K562 (cell line): ENCODE results near the gene EPGN. TPM values are rescaled to one million over a fixed set of nuclear protein-coding genes. Genes with fewer than 3 reads are reported as not detected.
A peak's percentile ranks its signal among the peaks of the same experiment; 100 is the strongest.

Experiments used
- ATAC-seq: fragments of 200-7000 bp; cut with Tn5 transposase; 3 replicates; pipeline ENCODE4 v1.9.1; 2020; ENCODE audit warnings: moderate library complexity
- BruUV-seq: library from RNA; stranded (reverse); fragments of 400-500 nt; replicated peaks from 2 replicates; lab custom pipeline; 2021; lab: Mats Ljungman, UMichigan
- CTCF ChIA-PET: fragments of 300-600 bp; formaldehyde crosslinking; extraction: SDS; loops from one replicate; lab custom pipeline; 2021; ENCODE audit warnings: low intra/inter-chr PET ratio; lab: Yijun Ruan, JAX
- POLR2A ChIA-PET: fragments of 300-600, 350-650 bp; sonication (Branson Sonifier 250); formaldehyde crosslinking; extraction: SDS; loops from one replicate; lab custom pipeline; 2021; ENCODE audit warnings: antibody characterized with exemption, inconsistent platforms; lab: Yijun Ruan, JAX
- DNase-seq, 4 experiments: peaks; one replicate each; pipeline versions ENCODE4 v3.0.0 to v3.0.0-alpha.2; 2011 to 2018; ENCODE audit warnings: low spot score in 3 of 4, mixed read lengths in 3 of 4; ENCODE audit errors: extremely low read depth in 1 of 4
- FAIRE-seq: peaks from 2 replicates; lab custom pipeline; 2011; peaks lifted over from hg19 to GRCh38; lab: Jason Lieb, UNC
- H2AFZ ChIP-seq: 2 replicates; pipeline ENCODE4 v1.6.0; 2011; ENCODE audit warnings: low read depth, low read length, control low read depth, inconsistent platforms
- H3K27ac ChIP-seq: fragments of 200-600 bp; 3 replicates; pipeline ENCODE4 v1.8.0; 2011; ENCODE audit warnings: low read depth, mild to moderate bottlenecking, control low read depth, inconsistent platforms, low read length, moderate library complexity, mixed read lengths; ENCODE audit errors: extremely low read depth
- H3K27me3 ChIP-seq, 2 experiments: fragments of 300-600 bp in 1 of 2; 2 replicates in 1 of 2; 3 replicates in 1 of 2; pipeline versions ENCODE4 v1.6.0 to v1.8.0; 2011; ENCODE audit warnings: inconsistent platforms in 2 of 2, low read length in 2 of 2, mild to moderate bottlenecking in 1 of 2, mixed read lengths in 1 of 2, moderate library complexity in 1 of 2; ENCODE audit not compliant: control insufficient read depth in 2 of 2, insufficient read depth in 2 of 2
- H3K36me3 ChIP-seq: fragments of 300-600 bp; 3 replicates; pipeline ENCODE4 v1.8.0; 2011; ENCODE audit warnings: mild to moderate bottlenecking, low read length, inconsistent platforms; ENCODE audit not compliant: control insufficient read depth, insufficient read depth
- H3K4me1 ChIP-seq, 2 experiments: fragments of 200-600 bp in 1 of 2; replicated peaks in 1 of 2; 2 replicates in 1 of 2; 3 replicates in 1 of 2; pipeline versions ENCODE4 v1.5.1 to v1.8.0; 2011; ENCODE audit warnings: inconsistent platforms in 2 of 2, low read length in 2 of 2, mild to moderate bottlenecking in 1 of 2, mixed read lengths in 1 of 2, moderate library complexity in 1 of 2; ENCODE audit not compliant: control insufficient read depth in 2 of 2, insufficient read depth in 2 of 2
- H3K4me2 ChIP-seq: 2 replicates; pipeline ENCODE4 v1.6.1; 2011; ENCODE audit warnings: low read length, control low read depth, inconsistent platforms, mixed read lengths; ENCODE audit not compliant: insufficient read depth
- H3K4me3 ChIP-seq: fragments of 200-600 bp; sonication (generic), shearing (Covaris generic); 2 replicates; pipeline ENCODE4 v1.5.1; 2016; ENCODE audit warnings: control low read depth, inconsistent platforms
- H3K79me2 ChIP-seq: fragments of 200-600 bp; 3 replicates; pipeline ENCODE4 v1.8.0; 2011; ENCODE audit warnings: low read length, inconsistent platforms; ENCODE audit not compliant: control insufficient read depth, insufficient read depth
- H3K9ac ChIP-seq, 2 experiments: 2 replicates each; pipeline versions ENCODE4 v1.6.0 to v1.6.1; 2011; ENCODE audit warnings: low read depth in 2 of 2, low read length in 2 of 2, control low read depth in 1 of 2, inconsistent platforms in 1 of 2, mild to moderate bottlenecking in 1 of 2, mixed read lengths in 1 of 2; ENCODE audit not compliant: insufficient read depth in 1 of 2
- H3K9me1 ChIP-seq: one replicate; pipeline ENCODE4 v1.6.0; 2011; ENCODE audit warnings: inconsistent platforms, mild to moderate bottlenecking, low read length, moderate library complexity; ENCODE audit not compliant: control insufficient read depth, insufficient read depth
- H3K9me3 ChIP-seq: replicated peaks from 2 replicates; pipeline ENCODE4 v1.5.1; 2011; ENCODE audit warnings: low read depth, low read length, inconsistent platforms; ENCODE audit not compliant: control insufficient read depth, insufficient read depth
- H4K20me1 ChIP-seq: replicated peaks from 2 replicates; pipeline ENCODE4 v1.6.1; 2011; ENCODE audit warnings: low read length, inconsistent platforms, mixed read lengths; ENCODE audit not compliant: control insufficient read depth, insufficient read depth
- CBX1 ChIP-seq: sonication (generic); IDR thresholded peaks from 2 replicates; pipeline ENCODE4 v1.6.1; 2016; ENCODE audit warnings: antibody characterized with exemption, low read depth, mild to moderate bottlenecking
- CTCF ChIP-seq, 3 experiments: IDR thresholded peaks in 2 of 3; conservative IDR thresholded peaks in 1 of 3; 2 replicates each; pipeline ENCODE4 v1.5.1; 2011 to 2012; ENCODE audit warnings: low read length in 3 of 3, mild to moderate bottlenecking in 3 of 3, control low read depth in 2 of 3, improper control_type of control experiment in 1 of 3, inconsistent platforms in 1 of 3, low read depth in 1 of 3, mixed read lengths in 1 of 3, moderate library complexity in 1 of 3; ENCODE audit not compliant: insufficient read depth in 2 of 3
- KLF16 ChIP-seq: IDR thresholded peaks from 2 replicates; pipeline ENCODE4 v1.6.1; 2016; ENCODE audit warnings: antibody characterized with exemption
- RAD21 ChIP-seq, 2 experiments: fragments of 250-450 bp in 1 of 2; fragments of 450-650 bp in 1 of 2; sonication (Bioruptor Pico) in 1 of 2; formaldehyde crosslinking in 1 of 2; IDR thresholded peaks in 1 of 2; conservative IDR thresholded peaks in 1 of 2; 2 replicates each; pipeline versions ENCODE4 v1.4.0 to v1.8.0; 2020 to 2022; ENCODE audit warnings: mild to moderate bottlenecking in 2 of 2, moderate library complexity in 1 of 2
- REST ChIP-seq, 2 experiments: fragments of 450-650 bp; formaldehyde crosslinking in 1 of 2; IDR thresholded peaks; 2 replicates each; pipeline versions ENCODE4 v1.4.0 to v1.6.1; 2014 to 2020; ENCODE audit warnings: mild to moderate bottlenecking in 2 of 2, borderline replicate concordance in 1 of 2, low read depth in 1 of 2
- SMC3 ChIP-seq: conservative IDR thresholded peaks from 2 replicates; pipeline ENCODE4 v1.6.1; 2011; ENCODE audit warnings: low read depth, low read length, improper control_type of control experiment; ENCODE audit not compliant: insufficient read depth
- ZSCAN29 ChIP-seq: fragments of 450-650 bp; IDR thresholded peaks from 2 replicates; pipeline ENCODE4 v1.6.1; 2017
- WGBS: fragments of 100-300 bp; shearing (Covaris generic); methylation state at CpG from one replicate; pipeline ENCODE4 v1.1.6; 2016; ENCODE audit warnings: low coverage, mixed read lengths; ENCODE audit not compliant: insufficient coverage; ENCODE audit errors: missing lambda C conversion rate; 5-methylcytosine and 5-hydroxymethylcytosine counted together
- in situ Hi-C: fragments of 300-500 bp; cut with MboI; formaldehyde crosslinking; loops from 4 replicates; pipeline ENCODE4 v1.15.0; 2018; ENCODE audit warnings: inconsistent platforms, mixed read lengths
- intact Hi-C: fragments of 100-400 bp; cut with micrococcal nuclease; formaldehyde crosslinking; loops from 2 replicates; pipeline ENCODE4 v1.14.2; 2022
- polyA plus RNA-seq, 8 experiments: library from polyadenylated mRNA; depleted of rRNA in 4 of 8; stranded (reverse) in 5 of 8; unstranded in 3 of 8; fragments of >200 nt; fragmentation: Nextera tagmentation in 2 of 8; fragmentation: Illumina TruSeq in 1 of 8; extraction: Ambion mirVana in 2 of 8; extraction: Trizol in 1 of 8; gene quantifications; 2 replicates each; pipeline versions ENCODE4 v1.2.1 to v1.2.3, GENCODE V29; 2011 to 2014; ENCODE audit warnings: inconsistent platforms in 1 of 8, missing spikeins in 1 of 8
- total RNA-seq, 7 experiments: library from RNA; depleted of rRNA in 6 of 7; stranded (reverse); fragments of >200 nt in 6 of 7; fragmentation: Illumina TruSeq in 2 of 7; extraction: Trizol in 2 of 7; gene quantifications; 2 replicates each; pipeline versions ENCODE4 v1.2.1 to v1.2.3, GENCODE V29; 2011 to 2021; ENCODE audit warnings: low replicate concordance in 1 of 7
- TF ChIP-seq, protein P1 (sequence below): fragments of 450-650 bp; formaldehyde crosslinking; IDR thresholded peaks from 2 replicates; pipeline ENCODE4 v1.4.0; 2020; ENCODE audit warnings: mild to moderate bottlenecking, moderate library complexity

Gene EPGN
- total and polyA plus RNA-seq, 9 of the 15 experiments (the other 6 are each of a cell fraction or from before 2014, with no cell fraction given), result 0.10 to 0.56 TPM; not detected in 7

DNA sequence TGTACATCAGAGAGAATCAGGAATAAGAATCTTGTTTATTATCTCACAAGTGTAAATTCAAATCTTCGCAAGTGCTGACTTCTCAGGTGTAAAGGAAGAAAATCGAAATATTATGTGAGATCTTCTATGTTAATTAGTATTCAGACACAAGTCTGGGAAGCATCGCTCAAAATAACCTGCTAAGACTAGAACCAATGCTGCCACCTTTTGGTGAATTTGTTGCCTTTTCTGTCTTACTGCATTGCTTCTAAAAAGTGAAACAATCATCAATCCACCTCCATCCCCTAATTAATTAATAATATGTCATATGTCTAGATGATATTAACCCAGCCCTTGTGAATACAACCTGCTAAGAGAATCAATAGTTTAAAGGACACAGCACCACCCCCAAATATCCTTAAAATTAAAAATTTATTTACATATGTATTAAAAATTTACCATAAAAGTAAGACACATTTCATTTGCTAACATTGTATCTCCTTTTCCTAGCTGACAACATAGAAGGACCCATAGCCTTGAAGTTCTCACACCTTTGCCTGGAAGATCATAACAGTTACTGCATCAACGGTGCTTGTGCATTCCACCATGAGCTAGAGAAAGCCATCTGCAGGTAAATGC lies 3.5 kb downstream of the EPGN start:
- ATAC-seq (peak; percentile 76), FAIRE-seq (peak; percentile 83), DNase-seq (peak in 1 of 4 experiments; percentile 67)
- no TSS peak for BruUV-seq
- Histone ChIP-seq H4K20me1 (no peaks in the 10 kb centered on the region), H3K36me3 (peaks cover 27% of the 10 kb centered on the region; the same call in 2 of the 3 replicates), H3K9ac (no peak overlapping the region), H3K4me3 (no peak overlapping the region), H3K79me2 (peaks cover 93% of the 10 kb centered on the region), H3K4me2 (no peak overlapping the region), H3K9me1 (no peaks in the 10 kb centered on the region), H3K27me3 (no peaks in the 10 kb centered on the region), H3K27ac (no peak overlapping the region), H2AFZ (no peak overlapping the region), H3K4me1 (no peaks in the 10 kb centered on the region; a peak in 1 of 5 replicates)
- WGBS, result 61% methylated on average over 4 of the region's 4 CpGs
- CTCF ChIA-PET, result interaction anchor here (0.6 to 3.9 kb wide), 10 partner anchors 9 to 737 kb away, joined by 3 to 57 read pairs (median 4); no protein-coding TSS in a partner anchor
- in situ Hi-C loops (loop anchor here (5.0 to 10.0 kb wide), 2 partner anchors 115 to 223 kb away; no protein-coding TSS in a partner anchor), intact Hi-C loops (loop anchor here (1.0 to 5.0 kb wide), 3 partner anchors 84 to 650 kb away; no protein-coding TSS in a partner anchor)
- POLR2A ChIA-PET, result no interaction called here
- TF ChIP-seq ZSCAN29 (no peak), RAD21 (CRISPR knock-in tag; conservative IDR thresholded peaks at IDR 0.05 in 1 of 2, IDR thresholded peaks at IDR 0.05 in 1 of 2) (peak; percentile 78 to 83), KLF16 (0 out of 2 replicates have a peak, but pooled peaks have one; percentile 14), REST (IDR thresholded peaks at IDR 0.05; ENCODE audit: borderline replicate concordance) (peak; percentile 73; the same call in 1 of the 2 replicates), REST (CRISPR knock-in tag; IDR thresholded peaks at IDR 0.05; ENCODE audit: low read depth) (no peak), CTCF (IDR thresholded peaks at IDR 0.05 in 2 of 3, conservative IDR thresholded peaks at IDR 0.05 in 1 of 3; ENCODE audit: insufficient read depth in 2 of 3, low read depth in 1 of 3, low read length in 3 of 3) (peak; percentile 50 to 81 (median 59); a peak in 5 of 6 replicates), CBX1 (no peak), SMC3 (peak; percentile 48; the same call in 1 of the 2 replicates)
- TF ChIP-seq, protein P1, sequence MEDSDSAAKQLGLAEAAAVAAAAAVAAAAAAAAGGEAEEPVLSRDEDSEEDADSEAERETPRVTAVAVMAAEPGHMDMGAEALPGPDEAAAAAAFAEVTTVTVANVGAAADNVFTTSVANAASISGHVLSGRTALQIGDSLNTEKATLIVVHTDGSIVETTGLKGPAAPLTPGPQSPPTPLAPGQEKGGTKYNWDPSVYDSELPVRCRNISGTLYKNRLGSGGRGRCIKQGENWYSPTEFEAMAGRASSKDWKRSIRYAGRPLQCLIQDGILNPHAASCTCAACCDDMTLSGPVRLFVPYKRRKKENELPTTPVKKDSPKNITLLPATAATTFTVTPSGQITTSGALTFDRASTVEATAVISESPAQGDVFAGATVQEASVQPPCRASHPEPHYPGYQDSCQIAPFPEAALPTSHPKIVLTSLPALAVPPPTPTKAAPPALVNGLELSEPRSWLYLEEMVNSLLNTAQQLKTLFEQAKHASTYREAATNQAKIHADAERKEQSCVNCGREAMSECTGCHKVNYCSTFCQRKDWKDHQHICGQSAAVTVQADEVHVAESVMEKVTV (CRISPR knock-in tag), result 0 out of 2 replicates have a peak, but pooled peaks have one; percentile 52
- TF ChIP-seq, all 486 proteins: peak for 6
- no peaks in the 10 kb centered on the region for H3K9me3 ChIP-seq
